HG03175 (cell line): ENCODE results near the gene NOTCH2.
"Not testable (repeated sequence)": the region's sequence is repeated elsewhere in the genome, so short reads cannot be mapped to it uniquely, and the experiment has no call there.

ENCODE experiments used
- ATAC-seq: cut with Tn5 transposase; IDR thresholded peaks from one replicate; pipeline ENCODE4 v1.9.1; 2021; ENCODE audit warnings: mild to moderate bottlenecking, moderate library complexity; ENCODE audit not compliant: unreplicated experiment

Gene NOTCH2

DNA sequence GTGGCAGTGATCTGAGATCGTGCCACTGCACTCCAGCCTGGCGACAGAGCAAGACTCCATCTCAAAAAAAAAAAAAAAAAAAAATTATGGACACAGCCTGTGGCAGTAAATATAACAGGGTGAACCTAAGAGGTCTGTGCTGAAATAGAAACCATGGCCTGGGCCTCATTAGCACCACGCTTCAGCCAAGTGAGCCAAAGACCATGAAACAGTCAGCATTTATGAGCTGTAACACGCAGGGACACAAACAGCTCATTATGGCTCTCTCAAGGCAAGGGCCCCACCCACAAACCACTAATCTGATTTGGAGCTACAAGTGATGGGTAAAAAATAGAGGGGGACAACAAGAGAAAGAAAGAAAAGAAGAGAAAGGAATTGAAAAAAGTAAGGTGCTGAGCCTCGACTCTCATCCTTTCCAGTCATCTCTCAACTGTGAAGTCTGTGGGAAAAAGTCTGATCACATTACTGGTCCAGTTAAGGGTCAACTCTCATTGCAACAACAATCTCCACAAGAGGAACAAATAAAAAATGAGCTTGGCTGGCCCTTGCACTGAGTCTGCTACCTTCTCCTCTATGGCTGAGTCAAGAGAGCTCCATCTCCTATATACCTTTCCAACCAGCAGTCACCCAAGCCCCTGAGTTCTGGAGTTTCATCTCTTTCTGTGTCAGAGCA, 93.7 kb downstream of the NOTCH2 start:
- ATAC-seq: not testable (repeated sequence)

DNA sequence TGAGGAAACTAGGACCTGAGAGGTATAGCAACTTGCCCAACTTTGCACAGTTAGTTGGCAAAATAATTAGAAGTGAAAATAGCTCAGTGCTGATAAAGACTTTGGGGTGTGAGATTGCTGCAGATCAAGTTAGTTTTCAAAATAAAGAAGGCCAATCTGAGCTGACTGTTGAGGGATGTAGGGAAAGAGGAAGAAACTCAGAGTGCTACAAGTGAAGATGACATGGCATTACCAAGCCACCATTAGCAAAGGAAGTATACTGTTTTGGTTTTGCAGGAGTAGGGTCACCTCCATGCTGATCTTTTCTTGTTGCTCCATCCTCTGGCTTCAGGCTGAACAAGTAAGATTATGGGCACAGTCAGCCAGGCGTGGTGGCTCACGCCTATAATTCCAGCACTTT, 94.5 kb downstream of the NOTCH2 start:
- no peak for ATAC-seq

DNA sequence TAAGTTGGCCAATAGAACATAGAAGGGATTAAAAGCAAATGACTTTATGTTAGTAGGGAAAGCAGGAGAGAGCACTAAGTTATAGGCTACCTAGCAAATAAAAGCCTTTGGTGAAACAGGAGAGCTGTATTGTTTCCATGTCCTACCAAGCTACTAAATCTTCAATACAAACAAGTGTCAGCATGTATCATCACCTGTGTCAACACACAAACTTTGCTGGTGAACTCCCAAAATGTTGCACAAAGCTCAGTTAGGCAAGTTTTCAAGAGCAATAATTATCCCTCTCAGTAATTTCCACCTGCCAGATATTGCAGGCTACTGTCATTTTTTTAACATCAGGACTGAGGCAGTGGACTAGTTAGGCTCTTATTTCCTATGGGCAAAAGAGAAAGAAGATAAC, 95.4 kb downstream of the NOTCH2 start:
- ATAC-seq: no peak

DNA sequence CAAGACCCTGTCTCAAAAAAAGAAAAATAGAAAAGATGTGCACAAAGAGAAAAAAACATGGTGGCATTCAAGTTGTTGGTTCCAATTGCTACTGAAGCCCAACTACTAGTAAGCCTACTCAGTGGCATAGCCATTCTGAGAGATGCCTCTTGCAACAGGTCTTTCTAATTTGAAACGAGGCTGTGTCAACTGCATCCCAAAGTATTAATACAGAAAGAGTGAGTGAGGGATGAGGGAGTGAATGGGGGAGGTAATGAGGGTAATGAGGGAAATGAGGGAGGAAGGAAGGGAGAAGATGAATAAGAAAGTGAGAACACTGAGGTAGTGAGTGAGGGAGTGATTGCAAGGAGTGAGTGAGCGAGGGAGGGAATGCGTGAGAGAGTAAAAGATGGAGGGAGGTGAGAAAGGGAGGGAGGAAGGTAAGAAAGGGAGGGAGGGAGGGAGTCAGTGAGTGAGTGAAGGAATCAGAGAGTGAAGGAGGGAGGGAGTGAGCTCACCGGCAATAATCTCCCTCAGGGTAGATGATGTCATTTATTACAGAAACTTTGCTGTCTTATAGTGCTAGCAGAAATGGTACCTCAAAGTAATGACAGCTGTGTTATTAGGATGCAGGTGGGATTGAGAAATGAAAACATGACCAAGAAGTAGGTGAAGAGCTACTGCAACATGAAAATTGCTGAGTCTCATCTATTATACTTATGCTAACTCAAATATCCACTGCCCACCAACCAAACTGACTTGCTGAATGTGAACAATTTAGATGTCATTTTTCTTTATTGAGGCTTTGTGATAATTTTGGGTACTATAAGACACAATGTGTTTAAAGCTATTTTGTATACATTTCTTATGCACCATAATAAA, 97.5 kb downstream of the NOTCH2 start:
- ATAC-seq: no peak

DNA sequence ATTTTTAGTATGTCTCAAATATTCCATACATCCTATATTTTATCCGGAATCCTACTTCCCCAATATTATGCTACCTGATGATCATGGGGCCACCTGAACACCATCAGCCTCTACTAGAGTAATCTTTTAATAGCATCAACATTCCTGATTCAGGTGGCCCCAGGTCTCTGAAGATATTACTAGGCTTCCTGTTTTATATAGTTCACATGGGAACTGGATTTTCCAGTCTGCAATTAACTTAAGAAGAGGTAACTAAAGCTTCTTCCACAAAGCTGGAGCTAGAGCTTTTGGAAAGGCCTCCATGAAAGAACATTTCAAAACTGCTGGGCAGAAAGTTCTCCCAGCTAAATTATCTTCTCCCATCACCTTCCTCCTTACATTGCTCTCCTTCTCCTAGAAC, 100.9 kb downstream of the NOTCH2 start:
- no peak for ATAC-seq

DNA sequence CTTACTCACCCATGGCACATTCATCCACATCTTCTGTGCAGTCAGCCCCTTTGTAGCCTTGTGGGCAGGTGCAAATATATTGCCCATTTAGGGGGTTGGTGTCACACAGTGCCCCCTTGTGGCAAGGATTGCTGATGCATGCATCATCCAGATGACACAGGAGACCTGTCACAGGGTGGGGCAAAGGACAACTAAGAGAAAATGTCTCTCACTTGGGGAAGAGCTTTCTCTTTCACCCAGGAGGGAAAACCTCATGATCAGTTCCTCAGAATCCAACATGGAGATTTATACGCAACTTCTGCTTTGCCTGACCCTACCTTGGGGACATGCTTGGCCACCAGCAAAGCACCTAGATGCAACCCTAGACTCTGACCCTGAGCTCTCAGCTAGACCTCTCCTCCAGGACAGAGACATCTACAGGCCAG, 101.4 kb downstream of the NOTCH2 start:
- peak; percentile 90 for ATAC-seq

DNA sequence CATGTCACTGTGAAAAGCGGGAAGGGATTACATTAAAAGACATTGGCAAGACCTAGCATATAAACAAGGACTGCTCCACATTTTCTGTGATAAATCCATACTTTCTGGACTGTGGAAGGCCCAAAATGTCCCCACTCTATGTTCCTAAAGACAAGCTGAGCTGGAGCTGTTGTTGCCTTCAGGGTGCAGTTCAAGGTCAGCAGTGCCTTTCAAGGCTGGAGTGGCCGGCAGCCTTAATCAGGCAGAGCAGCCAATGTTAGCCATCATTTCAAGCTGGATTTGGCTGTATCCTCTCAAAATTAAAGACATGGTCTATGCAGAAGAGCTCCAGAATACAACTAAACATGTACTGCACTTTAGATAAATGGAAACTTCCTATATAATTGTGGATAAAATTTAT, 102.8 kb downstream of the NOTCH2 start:
- no peak for ATAC-seq

DNA sequence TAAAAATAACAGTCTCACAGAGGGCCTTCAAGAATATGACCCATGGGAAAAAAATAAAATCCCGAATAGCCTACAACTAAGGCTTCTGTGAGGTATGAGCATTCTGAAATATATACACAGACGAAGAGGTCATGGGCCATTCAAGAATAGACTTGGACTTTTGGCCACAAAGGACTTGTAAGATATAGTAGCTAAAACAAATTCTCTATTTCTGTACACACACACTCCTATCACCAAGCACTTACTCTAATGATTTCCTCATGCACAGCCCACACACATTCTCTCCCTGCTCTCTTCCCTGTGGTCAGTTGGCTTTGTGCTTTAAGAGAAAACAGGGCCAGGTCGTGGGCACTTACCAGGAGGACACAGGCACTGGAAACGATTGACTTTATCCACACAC, 103.4 kb downstream of the NOTCH2 start:
- no peak for ATAC-seq

DNA sequence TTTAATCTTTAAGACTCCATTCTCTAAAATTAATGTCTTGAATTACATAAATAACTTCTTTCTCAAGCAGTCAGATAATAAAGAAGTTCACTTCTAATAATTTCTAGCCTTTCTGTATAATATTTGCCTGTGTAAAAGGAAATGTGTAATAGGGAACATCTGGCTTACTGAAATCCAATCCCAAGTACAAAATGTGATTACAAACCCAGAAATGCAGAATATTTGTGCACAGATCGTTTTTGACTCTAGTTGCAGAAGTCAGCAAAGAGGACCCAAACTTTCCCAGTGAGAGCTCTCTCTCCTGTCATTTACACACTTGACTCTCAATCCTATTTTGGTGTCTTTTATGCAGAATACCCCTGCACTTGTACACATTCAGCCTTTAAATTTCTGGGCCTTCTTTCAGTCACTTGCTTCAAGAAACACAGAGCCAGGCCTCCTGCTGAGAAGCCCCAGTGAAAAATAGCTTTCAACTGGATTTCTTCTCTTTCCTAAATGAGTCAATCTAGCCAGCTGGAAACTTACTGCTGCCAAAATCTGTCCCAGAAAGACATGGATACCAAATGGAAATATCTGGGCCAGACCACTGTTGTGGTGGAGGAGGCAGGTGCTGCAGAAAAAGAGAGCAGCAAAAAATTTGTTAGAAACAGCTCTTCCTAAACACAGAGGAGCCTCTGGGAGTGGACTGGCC, 104.6 kb downstream of the NOTCH2 start:
- no peak for ATAC-seq

DNA sequence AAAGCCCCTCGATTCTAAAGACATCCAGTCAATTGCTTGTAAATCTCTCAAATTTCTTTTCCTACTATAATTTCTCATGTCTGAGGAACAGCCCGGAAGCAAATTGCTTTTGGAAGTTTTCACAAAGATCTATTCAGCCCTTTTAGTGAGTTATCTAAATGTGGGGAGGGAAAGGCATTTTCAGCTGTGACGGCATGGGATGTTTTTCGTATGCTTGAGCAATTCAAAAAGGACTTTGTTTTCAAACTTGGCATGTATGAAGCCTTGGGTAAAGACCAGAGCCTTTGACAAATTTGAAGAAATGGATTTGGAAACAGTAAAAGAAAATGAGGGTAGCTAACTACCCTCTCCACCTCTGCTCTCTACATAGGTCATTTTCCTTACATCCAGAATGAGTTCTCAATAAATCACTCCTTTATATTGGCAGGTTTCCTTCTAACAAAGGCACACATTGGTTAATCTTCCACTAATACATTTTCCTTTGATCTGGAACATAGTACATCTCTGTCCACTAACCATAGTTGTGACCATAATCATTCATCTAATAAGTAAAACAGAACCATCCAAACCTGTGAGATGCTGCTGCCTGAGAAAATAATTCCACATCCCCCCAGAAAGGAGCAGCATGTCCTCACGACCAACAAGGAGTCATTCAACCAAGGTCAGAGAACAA, 107.0 kb downstream of the NOTCH2 start:
- no peak for ATAC-seq

DNA sequence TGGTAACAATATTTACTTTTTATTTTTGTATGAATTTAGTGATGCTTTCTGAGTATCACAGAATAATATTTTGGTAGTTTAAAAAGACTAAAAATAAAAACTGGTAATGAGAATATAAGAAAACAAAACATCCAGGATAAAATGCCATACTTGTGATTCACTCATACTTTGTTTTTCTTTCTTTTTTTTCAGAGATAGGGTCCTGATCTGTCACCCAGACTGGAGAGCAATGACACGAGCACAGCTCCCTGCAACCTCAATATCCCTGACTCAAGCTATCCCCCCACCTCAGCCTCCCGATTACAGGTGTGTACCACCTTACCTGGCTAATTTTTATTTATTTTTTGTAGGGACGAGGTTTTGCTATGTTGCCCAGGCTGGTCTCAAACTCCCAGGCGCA, 109.0 kb downstream of the NOTCH2 start:
- no peak for ATAC-seq

DNA sequence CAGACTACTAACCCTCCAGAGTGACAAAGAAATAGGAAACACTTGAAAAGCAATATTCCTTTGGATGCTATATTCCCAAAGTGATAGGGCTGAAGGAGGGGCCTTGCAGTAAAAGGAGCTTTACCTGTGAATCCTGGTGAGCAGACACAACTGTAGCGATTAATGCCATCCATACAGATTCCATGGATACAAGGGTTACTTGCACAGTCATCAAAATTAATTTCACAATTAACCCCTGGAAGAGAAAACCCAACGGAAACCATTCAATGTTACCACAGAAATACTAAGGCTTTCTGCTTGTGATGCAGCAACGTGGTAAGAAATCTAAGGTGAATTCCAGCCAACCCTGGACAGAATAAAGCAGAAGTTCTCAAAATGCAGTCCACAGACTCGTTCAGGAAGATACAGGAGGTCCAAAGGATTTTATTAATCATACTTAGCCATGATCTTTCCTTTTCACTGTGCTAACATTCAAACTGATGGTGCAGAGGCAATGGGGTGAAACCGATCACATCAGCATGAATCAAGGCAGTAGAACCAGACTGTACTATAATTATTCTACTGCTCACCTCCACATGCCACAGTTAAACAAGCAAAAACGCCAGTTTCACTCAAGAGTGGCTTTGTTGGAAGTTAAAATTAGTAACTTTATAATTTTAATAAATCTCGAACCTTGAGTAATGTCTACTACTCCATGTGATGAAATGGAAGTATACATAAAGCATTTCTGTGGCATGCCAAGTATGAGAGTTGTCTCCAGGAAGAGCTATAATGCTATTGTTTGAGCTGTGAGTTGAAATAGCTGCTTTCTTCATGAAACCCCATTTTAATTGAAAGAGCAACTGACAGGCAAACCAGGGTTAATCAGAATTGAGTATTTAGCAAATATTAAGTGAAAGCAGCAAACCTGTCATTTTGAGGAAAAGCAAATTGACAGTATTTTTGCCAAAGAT, 109.9 kb downstream of the NOTCH2 start:
- ATAC-seq: no peak

DNA sequence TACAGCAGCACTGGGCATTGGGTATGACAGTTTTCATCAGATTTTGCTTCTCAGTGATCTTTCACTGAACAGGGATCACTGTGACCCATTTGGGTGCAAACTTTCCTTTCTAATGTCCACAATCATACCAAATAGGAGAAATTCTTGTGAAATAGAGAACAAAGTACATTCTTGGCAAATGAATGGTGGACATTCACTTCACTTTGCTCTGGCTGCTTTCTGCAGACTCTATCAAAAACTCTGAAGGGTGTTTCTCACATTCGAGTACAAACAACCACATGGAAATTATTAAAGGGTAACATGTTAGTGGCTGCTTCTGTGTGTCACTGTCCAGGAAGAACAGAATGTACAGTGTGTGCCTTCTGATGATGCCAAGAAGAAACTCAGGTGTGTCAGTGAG, 111.2 kb downstream of the NOTCH2 start:
- no peak for ATAC-seq

DNA sequence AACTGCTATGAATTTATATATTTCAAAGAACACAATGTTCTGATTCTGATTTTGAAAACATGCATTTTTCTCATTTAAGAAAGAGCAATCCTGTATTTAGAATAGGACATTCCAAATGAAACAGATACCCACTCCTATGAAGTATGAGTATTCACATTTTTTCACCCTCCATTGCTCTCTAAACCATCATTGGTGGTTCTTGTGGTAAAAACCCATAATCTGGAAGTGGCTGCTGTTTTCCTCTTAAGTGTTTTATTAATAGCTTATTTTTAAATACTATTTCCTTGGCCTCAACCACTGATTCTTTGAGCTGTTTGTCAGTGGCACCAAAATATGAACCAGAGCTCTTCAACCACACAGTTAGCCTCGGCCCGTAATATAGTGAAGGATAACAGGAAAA, 113.2 kb downstream of the NOTCH2 start:
- ATAC-seq: no peak

DNA sequence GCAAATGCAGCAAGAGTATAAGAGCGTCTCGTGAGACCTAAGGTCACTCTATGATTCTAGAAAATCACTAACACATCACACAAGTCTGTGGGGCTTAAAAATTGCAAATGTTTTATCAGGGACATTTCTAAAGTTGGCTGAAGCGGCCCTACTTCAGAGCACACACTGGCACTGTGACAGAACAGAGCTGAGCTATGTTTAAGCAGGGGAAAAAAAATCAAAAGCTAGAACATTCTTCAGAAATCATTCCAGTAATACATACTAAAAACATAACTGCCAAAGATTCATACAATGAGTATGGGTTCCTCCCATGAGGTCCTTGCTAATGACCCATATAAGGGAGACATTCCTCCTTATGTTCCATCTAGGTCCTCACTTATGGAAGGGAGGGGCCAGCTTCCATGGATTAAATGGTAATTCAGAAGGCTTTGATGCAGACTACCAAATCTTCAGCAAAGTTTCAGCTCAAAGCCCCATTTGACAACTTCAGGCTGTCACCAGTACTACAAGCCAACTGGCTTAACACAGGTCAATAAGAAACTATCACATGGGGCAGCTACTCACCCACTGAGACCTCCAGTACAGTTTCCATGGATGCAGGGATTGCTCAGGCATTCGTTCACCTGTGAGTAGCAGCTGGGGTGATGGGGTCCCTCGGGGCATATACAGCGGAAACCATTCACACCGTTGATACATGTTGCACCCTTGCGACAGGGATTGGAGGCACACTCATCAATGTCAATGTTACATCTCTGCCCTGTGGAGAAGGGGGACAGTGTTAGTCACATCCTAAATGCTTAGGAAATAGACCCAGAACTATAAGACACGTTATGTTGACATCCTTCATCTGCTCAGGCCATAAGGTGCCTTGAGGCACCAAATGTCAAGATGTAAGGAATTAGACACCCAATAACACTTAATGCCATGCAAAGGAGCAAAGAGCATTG, 114.7 kb downstream of the NOTCH2 start:
- no peak for ATAC-seq

DNA sequence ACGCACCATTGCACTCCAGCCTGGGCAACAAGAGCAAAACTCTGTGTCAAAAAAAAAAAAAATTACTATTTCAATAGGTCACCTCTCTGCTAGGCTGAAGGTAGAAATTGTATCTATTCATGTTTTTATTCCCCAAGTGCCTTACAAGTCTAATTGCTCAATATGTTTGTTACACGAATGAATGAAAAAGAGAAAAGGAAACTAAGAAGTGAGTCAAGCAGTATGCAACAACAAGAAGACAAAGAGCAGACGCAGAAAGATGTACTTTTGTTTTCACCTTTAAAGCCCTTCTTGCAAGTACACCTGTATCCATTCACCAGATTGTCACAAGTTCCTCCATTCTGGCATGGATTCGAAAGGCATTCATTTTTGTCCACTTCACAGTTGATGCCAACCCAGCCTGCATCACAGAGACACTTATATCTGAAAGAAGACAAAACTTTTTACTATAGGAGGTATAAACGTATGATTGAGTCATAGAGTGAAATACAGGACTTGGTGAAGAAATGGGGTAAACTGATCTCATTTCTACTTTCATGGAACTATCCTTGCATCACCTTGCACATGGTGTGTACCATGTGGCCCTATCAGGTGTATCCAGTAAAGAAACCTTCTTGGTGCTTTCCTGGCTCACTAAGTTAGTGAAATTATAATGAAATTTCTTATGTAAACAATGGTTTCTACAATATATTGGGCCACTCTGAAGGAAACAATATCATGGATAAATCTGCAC, 116.0 kb downstream of the NOTCH2 start:
- no peak for ATAC-seq

DNA sequence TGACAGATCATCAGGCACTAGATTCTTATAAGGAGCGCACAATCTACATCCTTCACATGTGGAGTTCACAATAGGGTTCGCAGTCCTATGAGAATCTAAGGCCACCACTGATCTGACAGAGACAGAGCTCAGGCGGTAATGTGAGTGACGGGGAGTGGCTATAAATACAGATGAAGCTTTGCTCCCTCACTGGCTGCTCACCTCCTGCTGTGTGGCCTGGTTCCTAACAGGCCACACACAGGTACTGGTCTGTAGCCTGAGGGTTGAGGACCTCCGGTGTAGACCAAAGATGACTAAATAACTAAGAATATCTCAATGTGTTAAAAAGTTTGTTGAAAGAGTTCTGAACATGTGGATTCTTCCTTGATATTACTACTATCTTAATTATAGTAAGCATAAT, 117.0 kb downstream of the NOTCH2 start:
- no peak for ATAC-seq
